SK-N-SH (cell line): ENCODE data around the gene NPW. TPM values are rescaled to one million over a fixed set of nuclear protein-coding genes. Genes with fewer than 3 reads are reported as not detected.

Experiments
- CTCF ChIA-PET: fragments of 300-600, 350-600 bp; formaldehyde crosslinking; extraction: SDS; loops from one replicate; lab custom pipeline; 2021; lab: Yijun Ruan, JAX
- POLR2A ChIA-PET: fragments of 350-600 bp; sonication (Branson Sonifier 250); formaldehyde crosslinking; extraction: SDS; loops from one replicate; lab custom pipeline; 2020; ENCODE audit warnings: antibody characterized with exemption, inconsistent platforms; lab: Yijun Ruan, JAX
- DNase-seq: peaks from one replicate; pipeline ENCODE4 v3.0.0; 2012
- H2AFZ ChIP-seq: fragments of 200-600 bp; sonication (generic); 2 replicates; pipeline ENCODE4 v1.8.1; 2016; ENCODE audit warnings: antibody characterized with exemption, mild to moderate bottlenecking, low read depth
- H3F3A ChIP-seq: fragments of 200-600 bp; sonication (generic); replicated peaks from 2 replicates; pipeline ENCODE3; 2016; ENCODE audit warnings: antibody characterized with exemption, mild to moderate bottlenecking; ENCODE audit not compliant: insufficient read depth
- H3K27ac ChIP-seq, 2 experiments: fragments of 200-500 bp in 1 of 2; fragments of 200-600 bp in 1 of 2; sonication (Bioruptor generic) in 1 of 2; sonication (generic), shearing (Covaris generic) in 1 of 2; 2 replicates each; pipeline versions ENCODE4 v1.5.1 to v1.6.1; 2014 to 2016; ENCODE audit warnings: low read depth in 2 of 2, inconsistent platforms in 1 of 2, low read length in 1 of 2, mild to moderate bottlenecking in 1 of 2, mixed read lengths in 1 of 2
- H3K27me3 ChIP-seq: fragments of 200-600 bp; sonication (generic), shearing (Covaris generic); 2 replicates; pipeline ENCODE4 v1.6.1; 2016; ENCODE audit warnings: mixed run types; ENCODE audit not compliant: insufficient read depth
- H3K36me3 ChIP-seq, 2 experiments: fragments of 200-500 bp in 1 of 2; fragments of 200-600 bp in 1 of 2; sonication (Bioruptor generic) in 1 of 2; sonication (generic) in 1 of 2; replicated peaks in 1 of 2; 2 replicates each; pipeline versions ENCODE3 to v1.5.1; 2014 to 2016; ENCODE audit warnings: low read length in 1 of 2, mild to moderate bottlenecking in 1 of 2; ENCODE audit not compliant: insufficient read depth in 2 of 2, control insufficient read depth in 1 of 2
- H3K4me1 ChIP-seq, 2 experiments: fragments of 200-500 bp in 1 of 2; fragments of 200-600 bp in 1 of 2; sonication (Bioruptor generic) in 1 of 2; sonication (generic), shearing (Covaris generic) in 1 of 2; 2 replicates each; pipeline versions ENCODE4 v1.5.1 to v1.6.1; 2014 to 2016; ENCODE audit warnings: low read depth in 1 of 2, low read length in 1 of 2, mixed run types in 1 of 2; ENCODE audit not compliant: insufficient read depth in 2 of 2, control insufficient read depth in 1 of 2
- H3K4me2 ChIP-seq: fragments of 200-600 bp; sonication (generic), shearing (Covaris generic); 2 replicates; pipeline ENCODE4 v1.6.1; 2017; ENCODE audit warnings: mixed run types
- H3K4me3 ChIP-seq, 2 experiments: fragments of 200-500 bp in 1 of 2; fragments of 200-600 bp in 1 of 2; sonication (Bioruptor generic) in 1 of 2; sonication (generic), shearing (Covaris generic) in 1 of 2; 2 replicates each; pipeline versions ENCODE4 v1.5.1 to v1.8.1; 2014 to 2016; ENCODE audit warnings: low read depth in 2 of 2, inconsistent platforms in 1 of 2, low read length in 1 of 2, mild to moderate bottlenecking in 1 of 2, mixed read lengths in 1 of 2, moderate library complexity in 1 of 2
- H3K79me2 ChIP-seq: fragments of 200-600 bp; sonication (generic); 2 replicates; pipeline ENCODE4 v1.8.1; 2017; ENCODE audit warnings: mild to moderate bottlenecking; ENCODE audit not compliant: insufficient read depth
- H3K9ac ChIP-seq: fragments of 200-600 bp; sonication (generic); 2 replicates; pipeline ENCODE4 v1.6.1; 2017; ENCODE audit warnings: mixed run types
- H3K9me2 ChIP-seq: fragments of 200-600 bp; sonication (generic); 2 replicates; pipeline ENCODE4 v1.6.1; 2017; ENCODE audit warnings: mixed run types
- H3K9me3 ChIP-seq: fragments of 200-600 bp; sonication (generic); 2 replicates; pipeline ENCODE4 v1.6.1; 2017; ENCODE audit warnings: mixed run types, mild to moderate bottlenecking, moderate library complexity
- H4K20me1 ChIP-seq: fragments of 200-600 bp; sonication (generic); 2 replicates; pipeline ENCODE4 v1.6.1; 2017; ENCODE audit warnings: mild to moderate bottlenecking, mixed run types; ENCODE audit not compliant: insufficient read depth
- CTCF ChIP-seq: fragments of 200-600 bp; sonication (generic); IDR thresholded peaks from 2 replicates; pipeline ENCODE4 v1.6.1; 2017; ENCODE audit warnings: antibody characterized with exemption, mild to moderate bottlenecking, moderate library complexity
- ELF1 ChIP-seq: IDR thresholded peaks from 2 replicates; pipeline ENCODE4 v1.4.0; 2012
- FOSL2 ChIP-seq: IDR thresholded peaks from 2 replicates; pipeline ENCODE4 v1.4.0; 2012; ENCODE audit warnings: low read depth, mild to moderate bottlenecking, moderate library complexity, borderline replicate concordance
- FOXM1 ChIP-seq: IDR thresholded peaks from 2 replicates; pipeline ENCODE4 v1.4.0; 2012; ENCODE audit warnings: low read depth, mild to moderate bottlenecking
- MAX ChIP-seq: IDR thresholded peaks from 2 replicates; pipeline ENCODE4 v1.4.0; 2012; ENCODE audit warnings: low read depth
- MEF2A ChIP-seq: IDR thresholded peaks from 2 replicates; pipeline ENCODE4 v1.4.0; 2012; ENCODE audit warnings: low read depth, borderline replicate concordance
- NFIC ChIP-seq: IDR thresholded peaks from 2 replicates; pipeline ENCODE4 v1.4.0; 2012; ENCODE audit warnings: borderline replicate concordance
- NRF1 ChIP-seq: IDR thresholded peaks from 2 replicates; pipeline ENCODE4 v1.6.1; 2012; ENCODE audit warnings: low read depth, mild to moderate bottlenecking, low read length
- POLR2AphosphoS5 ChIP-seq: IDR thresholded peaks from 2 replicates; pipeline ENCODE4 v1.6.1; 2012; ENCODE audit warnings: low read depth, low read length
- RAD21 ChIP-seq: IDR thresholded peaks from 2 replicates; pipeline ENCODE4 v1.6.1; 2012; ENCODE audit warnings: mild to moderate bottlenecking, low read length
- RCOR1 ChIP-seq: fragments of 150-350 bp; IDR thresholded peaks from 2 replicates; pipeline ENCODE4 v1.6.1; 2017; ENCODE audit warnings: antibody characterized with exemption, low read length
- RFX5 ChIP-seq: IDR thresholded peaks from 2 replicates; pipeline ENCODE4 v1.6.1; 2012; ENCODE audit warnings: mild to moderate bottlenecking, improper control_type of control experiment, low read length
- RXRA ChIP-seq: IDR thresholded peaks from 2 replicates; pipeline ENCODE4 v1.4.0; 2012; ENCODE audit warnings: low read depth, mild to moderate bottlenecking, borderline replicate concordance
- SIN3A ChIP-seq: IDR thresholded peaks from 2 replicates; pipeline ENCODE4 v1.6.1; 2012; ENCODE audit warnings: low read depth, mild to moderate bottlenecking, low read length, moderate library complexity, borderline replicate concordance
- SMC3 ChIP-seq: IDR thresholded peaks from 2 replicates; pipeline ENCODE4 v1.6.1; 2012; ENCODE audit warnings: low read depth, low read length, improper control_type of control experiment
- TAF1 ChIP-seq: IDR thresholded peaks from 2 replicates; pipeline ENCODE4 v1.6.1; 2012; ENCODE audit warnings: low read depth, mild to moderate bottlenecking, low read length, moderate library complexity, borderline replicate concordance
- YY1 ChIP-seq: IDR thresholded peaks from 2 replicates; pipeline ENCODE4 v1.4.0; 2012; ENCODE audit warnings: low read depth, mild to moderate bottlenecking
- ZBTB33 ChIP-seq: IDR thresholded peaks from 2 replicates; pipeline ENCODE4 v1.4.0; 2012; ENCODE audit warnings: low read depth, borderline replicate concordance
- WGBS: methylation state at CpG from one replicate; pipeline ENCODE4 v1.1.6; 2017; ENCODE audit warnings: low lambda C conversion rate; 5-methylcytosine and 5-hydroxymethylcytosine counted together
- polyA plus RNA-seq, 3 experiments: library from polyadenylated mRNA; depleted of rRNA; stranded (reverse); fragments of >200 nt; gene quantifications; 2 replicates each; pipeline ENCODE4 v1.2.3, GENCODE V29; 2012
- TF ChIP-seq, protein P1 (sequence below): IDR thresholded peaks from 2 replicates; pipeline ENCODE4; 2012
- TF ChIP-seq, protein P2 (sequence below): IDR thresholded peaks from 2 replicates; pipeline ENCODE4 v1.4.0; 2012; ENCODE audit warnings: low read depth, borderline replicate concordance

Gene NPW
- polyA plus RNA-seq, 1 of the 3 experiments (the other 2 are of a cell fraction) = 1.1 TPM

DNA sequence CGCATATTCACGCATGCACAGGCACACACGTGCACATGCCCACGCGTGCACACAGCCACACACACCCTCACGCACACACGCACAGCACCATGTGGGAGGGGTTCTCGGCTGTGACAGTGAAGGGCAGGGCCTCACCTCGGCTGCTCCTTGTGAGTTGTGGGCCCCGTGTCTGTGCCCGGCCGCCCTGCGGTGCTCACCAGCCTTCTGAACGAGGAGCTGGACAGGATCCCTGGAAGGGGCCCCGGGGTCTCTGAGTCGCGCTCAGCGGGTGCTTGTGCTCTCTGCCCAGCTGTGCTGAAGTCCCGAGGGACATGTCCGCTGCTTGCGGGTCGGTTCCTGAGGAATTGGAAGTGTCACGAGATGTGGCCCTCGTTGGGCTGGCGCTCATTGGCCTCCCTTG lies 44.3 kb downstream of the NPW start:
- Histone ChIP-seq H4K20me1 (no peaks in the 10 kb centered on the region), H3K9me2 (no peaks in the 10 kb centered on the region), H3K79me2 (no peaks in the 10 kb centered on the region), H3K4me3 (no peak overlapping the region), H3K27ac (no peak overlapping the region), H3F3A (no peaks in the 10 kb centered on the region), H3K27me3 (no peaks in the 10 kb centered on the region), H3K4me2 (no peak overlapping the region), H3K9ac (no peak overlapping the region)
- ChIA-PET CTCF (interaction anchor here (0.9 to 1.4 kb wide), 2 partner anchors 60 to 77 kb away, joined by 3 to 4 read pairs; no protein-coding TSS in a partner anchor), POLR2A (interaction anchor here (2.2 kb wide), 1 partner anchor 16 kb away, joined by 9 read pairs; the partner anchor contains the start of genes NTHL1 and TSC2)
- WGBS = 95% methylated on average over 19 of the region's 25 CpGs
- TF ChIP-seq MAX (no peak), ZBTB33 (no peak), RAD21 (no peak), RFX5 (no peak), FOSL2 (no peak), POLR2AphosphoS5 (no peak), FOXM1 (no peak)
- TF ChIP-seq, all 33 proteins: peak for 0
- Histone ChIP-seq H3K9me3 (no peaks in the 10 kb centered on the region), H3K36me3 (peaks cover 12 to 55% of the 10 kb centered on the region in 2 experiments), H2AFZ (no peak overlapping the region), H3K4me1 (no peaks in the 10 kb centered on the region)
- DNase-seq = no peak

- DNase-seq = no peak
- Histone ChIP-seq H3K4me2 (no peak overlapping the region), H3K4me3 (no peak overlapping the region), H3K79me2 (no peaks in the 10 kb centered on the region), H3K9me2 (no peaks in the 10 kb centered on the region), H3K9me3 (no peaks in the 10 kb centered on the region), H3K4me1 (no peaks in the 10 kb centered on the region), H4K20me1 (no peaks in the 10 kb centered on the region), H3K9ac (no peak overlapping the region), H2AFZ (no peak overlapping the region), H3F3A (no peaks in the 10 kb centered on the region), H3K36me3 (peaks cover 12 to 55% of the 10 kb centered on the region in 2 experiments), H3K27ac (no peak overlapping the region), H3K27me3 (no peaks in the 10 kb centered on the region)
- POLR2A ChIA-PET = interaction anchor here (0.6 to 2.2 kb wide), 2 partner anchors 17 to 90 kb away, joined by 3 to 9 read pairs; partner anchors contain the start of genes NTHL1 and TSC2
- CTCF ChIA-PET = interaction anchor here (1.8 to 2.9 kb wide), 2 partner anchors 14 to 76 kb away, joined by 10 to 11 read pairs; no protein-coding TSS in a partner anchor
- 97% methylated on average over 12 of the region's 16 CpGs for WGBS
- TF ChIP-seq YY1 (no peak), ZBTB33 (no peak), NFIC (no peak), FOSL2 (no peak), RXRA (no peak), RFX5 (no peak), ELF1 (no peak), SIN3A (no peak), CTCF (no peak), TAF1 (no peak), NRF1 (no peak), SMC3 (no peak), MEF2A (no peak), RCOR1 (no peak)
- TF ChIP-seq, protein P1, sequence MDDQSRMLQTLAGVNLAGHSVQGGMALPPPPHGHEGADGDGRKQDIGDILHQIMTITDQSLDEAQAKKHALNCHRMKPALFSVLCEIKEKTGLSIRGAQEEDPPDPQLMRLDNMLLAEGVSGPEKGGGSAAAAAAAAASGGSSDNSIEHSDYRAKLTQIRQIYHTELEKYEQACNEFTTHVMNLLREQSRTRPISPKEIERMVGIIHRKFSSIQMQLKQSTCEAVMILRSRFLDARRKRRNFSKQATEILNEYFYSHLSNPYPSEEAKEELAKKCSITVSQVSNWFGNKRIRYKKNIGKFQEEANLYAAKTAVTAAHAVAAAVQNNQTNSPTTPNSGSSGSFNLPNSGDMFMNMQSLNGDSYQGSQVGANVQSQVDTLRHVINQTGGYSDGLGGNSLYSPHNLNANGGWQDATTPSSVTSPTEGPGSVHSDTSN = no peak
- TF ChIP-seq, protein P2, sequence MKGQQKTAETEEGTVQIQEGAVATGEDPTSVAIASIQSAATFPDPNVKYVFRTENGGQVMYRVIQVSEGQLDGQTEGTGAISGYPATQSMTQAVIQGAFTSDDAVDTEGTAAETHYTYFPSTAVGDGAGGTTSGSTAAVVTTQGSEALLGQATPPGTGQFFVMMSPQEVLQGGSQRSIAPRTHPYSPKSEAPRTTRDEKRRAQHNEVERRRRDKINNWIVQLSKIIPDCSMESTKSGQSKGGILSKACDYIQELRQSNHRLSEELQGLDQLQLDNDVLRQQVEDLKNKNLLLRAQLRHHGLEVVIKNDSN = no peak
Measured at GRCh38 chr16:2064368-2064945, 44.9 kb downstream of the NPW start.
